Mononuclear cell (primary cell): ENCODE data around the gene DRD1. TPM values are rescaled to one million over a fixed set of nuclear protein-coding genes. Genes with fewer than 3 reads are reported as not detected.

Experiments used
- H3K27me3 ChIP-seq: 2 replicates; pipeline ENCODE4 v1.6.0; 2011; ENCODE audit warnings: low read length, control low read depth; ENCODE audit not compliant: insufficient read depth
- H3K4me1 ChIP-seq: 2 replicates; pipeline ENCODE4 v1.5.1; 2011; ENCODE audit warnings: mild to moderate bottlenecking, low read length, control low read depth; ENCODE audit not compliant: insufficient read depth
- H3K4me3 ChIP-seq: 2 replicates; pipeline ENCODE4 v1.5.1; 2011; ENCODE audit warnings: mild to moderate bottlenecking, low read length, moderate library complexity
- H3K9me3 ChIP-seq: 2 replicates; pipeline ENCODE4 v1.5.1; 2011; ENCODE audit warnings: low read depth, mild to moderate bottlenecking, control low read depth, low read length
- total RNA-seq: library from RNA; depleted of rRNA; stranded (reverse); fragments of >200 nt; gene quantifications from one replicate; pipeline ENCODE4 v1.2.3, GENCODE V29; 2012

DRD1 gene
- not detected for total RNA-seq

GRCh38 chr5:175444060-175444904 is at the start of gene DRD1:
DRD1 (minus strand) TSS chr5:175444182; CDS start chr5:175443099, 1,083 bp downstream.
- Histone ChIP-seq H3K27me3 (peaks cover 58% of the 10 kb centered on the region), H3K9me3 (no peaks in the 10 kb centered on the region), H3K4me3 (no peak within 1 kb of the TSS), H3K4me1 (peaks cover 11% of the 10 kb centered on the region)

DNA sequence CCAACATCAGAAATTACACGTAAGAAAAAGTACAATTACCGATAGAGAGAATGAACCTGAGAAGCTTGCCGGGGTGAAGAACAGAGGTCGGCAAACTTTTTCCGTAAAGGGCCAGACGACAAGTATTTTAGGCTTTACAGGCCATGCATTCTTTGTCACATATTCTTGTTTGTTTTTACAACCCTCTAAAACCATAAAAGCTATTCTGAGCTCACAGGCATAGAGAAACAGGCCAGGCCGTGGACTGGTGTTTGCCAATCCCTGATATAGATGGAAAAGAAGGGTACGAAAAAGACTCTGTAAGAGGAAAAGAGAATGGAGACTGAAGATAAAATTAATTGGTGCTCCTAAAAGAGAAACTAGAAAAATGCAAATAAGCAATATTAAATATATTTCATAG is 49.7 kb upstream of the DRD1 start:
- Histone ChIP-seq H3K4me3 (no peak overlapping the region), H3K4me1 (peaks cover 10% of the 10 kb centered on the region), H3K9me3 (no peaks in the 10 kb centered on the region), H3K27me3 (no peaks in the 10 kb centered on the region)

DNA sequence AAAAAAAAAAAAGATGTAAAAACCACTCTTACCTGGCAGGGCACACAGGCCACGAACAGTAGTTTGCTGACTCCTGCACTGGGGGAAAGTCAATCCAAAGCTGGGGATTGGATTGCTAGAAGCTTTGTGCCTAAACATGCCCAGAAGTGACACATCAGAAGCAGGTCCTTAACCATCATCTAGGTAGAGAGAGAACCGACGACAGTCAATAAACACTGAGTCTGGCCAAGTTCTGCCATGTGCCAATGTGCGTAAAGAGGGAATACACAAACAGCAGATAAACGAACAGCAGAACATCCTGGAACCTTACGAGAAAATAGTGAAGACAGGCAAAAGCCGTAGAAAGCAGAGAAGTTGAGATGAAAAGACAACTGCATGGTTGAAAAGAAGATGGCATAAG is 49.3 kb upstream of the DRD1 start:
- no peak overlapping the region for H3K4me3 ChIP-seq
- H3K9me3 ChIP-seq: no peaks in the 10 kb centered on the region
- H3K4me1 ChIP-seq: peaks cover 10% of the 10 kb centered on the region
- no peaks in the 10 kb centered on the region for H3K27me3 ChIP-seq

DNA sequence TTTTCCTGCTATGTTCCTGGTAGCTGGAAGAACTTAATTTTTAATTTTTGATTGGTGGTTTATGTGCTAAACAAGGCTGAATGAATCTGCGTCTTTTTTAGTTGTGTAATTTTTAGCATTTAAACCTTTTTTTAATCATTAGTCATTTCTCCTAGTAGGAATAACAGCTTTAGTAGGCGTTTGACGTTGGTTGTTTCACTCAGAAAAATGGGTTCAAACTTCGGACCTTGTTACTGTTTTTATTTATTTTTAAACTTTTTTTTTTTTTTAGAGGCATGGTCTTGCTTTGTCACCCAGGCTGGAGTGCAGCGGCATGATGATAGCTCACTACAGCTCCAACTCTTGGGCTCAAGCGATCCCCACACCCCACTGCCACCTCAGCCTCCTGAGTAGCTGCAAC is 47.2 kb upstream of the DRD1 start:
- H3K9me3 ChIP-seq: no peaks in the 10 kb centered on the region
- H3K4me3 ChIP-seq: no peak overlapping the region
- peaks cover 15% of the 10 kb centered on the region for H3K4me1 ChIP-seq
- no peaks in the 10 kb centered on the region for H3K27me3 ChIP-seq

GRCh38 chr5:175489693-175490443 is 45.9 kb upstream of the DRD1 start:
- no peaks in the 10 kb centered on the region for H3K27me3 ChIP-seq
- H3K4me3 ChIP-seq: no peak overlapping the region
- H3K9me3 ChIP-seq: no peaks in the 10 kb centered on the region
- H3K4me1 ChIP-seq: peaks cover 15% of the 10 kb centered on the region

- Histone ChIP-seq H3K4me3 (no peak overlapping the region), H3K9me3 (no peaks in the 10 kb centered on the region), H3K4me1 (peaks cover 30% of the 10 kb centered on the region), H3K27me3 (no peaks in the 10 kb centered on the region)
These were observed 43.7 kb upstream of the DRD1 start for GRCh38 chr5:175487514-175488222.

- Histone ChIP-seq H3K9me3 (no peaks in the 10 kb centered on the region), H3K4me3 (no peak overlapping the region), H3K4me1 (peaks cover 46% of the 10 kb centered on the region), H3K27me3 (no peaks in the 10 kb centered on the region)
These were observed 41.6 kb upstream of the DRD1 start for GRCh38 chr5:175485631-175486030.

GRCh38 chr5:175484829-175485228 is 40.8 kb upstream of the DRD1 start:
- Histone ChIP-seq H3K4me1 (peaks cover 49% of the 10 kb centered on the region), H3K27me3 (no peaks in the 10 kb centered on the region), H3K9me3 (no peaks in the 10 kb centered on the region), H3K4me3 (no peak overlapping the region)

DNA sequence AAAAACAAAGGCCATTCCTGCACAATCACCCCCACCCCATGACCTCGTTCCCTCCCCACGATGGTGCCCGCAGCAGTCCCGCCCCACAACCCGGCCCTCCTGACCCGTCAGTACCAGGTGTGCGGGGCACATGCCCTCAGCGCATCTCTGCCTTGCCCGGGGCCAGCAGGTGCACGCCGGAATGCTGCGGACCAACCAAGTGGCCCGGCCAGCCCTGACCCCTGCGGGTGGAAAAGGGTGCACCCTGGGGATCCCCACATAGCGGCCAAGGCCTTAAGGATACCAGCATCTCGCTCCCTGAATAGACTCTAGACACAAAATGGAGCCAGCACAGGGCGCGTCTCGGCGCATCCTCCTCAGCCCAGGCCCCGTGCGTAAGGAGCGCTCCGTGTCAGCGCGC is 40.3 kb upstream of the DRD1 start:
- Histone ChIP-seq H3K4me3 (no peak overlapping the region), H3K4me1 (peaks cover 49% of the 10 kb centered on the region), H3K9me3 (no peaks in the 10 kb centered on the region), H3K27me3 (no peaks in the 10 kb centered on the region)

DNA sequence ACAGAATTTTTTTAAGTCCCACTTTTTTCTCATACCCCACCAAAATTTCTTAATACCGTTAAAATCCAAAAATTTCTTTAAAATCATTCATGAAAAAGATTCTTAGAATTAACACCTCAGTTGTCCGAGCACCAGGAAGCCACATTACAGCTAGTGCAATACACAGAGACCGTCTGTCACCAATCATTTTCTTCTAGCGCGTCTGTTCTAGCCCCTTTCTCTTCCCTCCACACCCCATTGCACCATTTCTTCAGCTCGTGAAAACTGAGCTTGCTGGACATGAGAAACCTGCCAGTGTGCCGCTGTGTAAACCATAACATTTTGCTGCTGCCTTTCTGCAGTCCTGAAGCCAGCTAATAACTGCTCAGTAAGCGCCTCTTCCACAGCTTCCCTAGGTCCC is 39.4 kb upstream of the DRD1 start:
- H3K4me1 ChIP-seq: peaks cover 54% of the 10 kb centered on the region
- no peak overlapping the region for H3K4me3 ChIP-seq
- no peaks in the 10 kb centered on the region for H3K9me3 ChIP-seq
- H3K27me3 ChIP-seq: no peaks in the 10 kb centered on the region

DNA sequence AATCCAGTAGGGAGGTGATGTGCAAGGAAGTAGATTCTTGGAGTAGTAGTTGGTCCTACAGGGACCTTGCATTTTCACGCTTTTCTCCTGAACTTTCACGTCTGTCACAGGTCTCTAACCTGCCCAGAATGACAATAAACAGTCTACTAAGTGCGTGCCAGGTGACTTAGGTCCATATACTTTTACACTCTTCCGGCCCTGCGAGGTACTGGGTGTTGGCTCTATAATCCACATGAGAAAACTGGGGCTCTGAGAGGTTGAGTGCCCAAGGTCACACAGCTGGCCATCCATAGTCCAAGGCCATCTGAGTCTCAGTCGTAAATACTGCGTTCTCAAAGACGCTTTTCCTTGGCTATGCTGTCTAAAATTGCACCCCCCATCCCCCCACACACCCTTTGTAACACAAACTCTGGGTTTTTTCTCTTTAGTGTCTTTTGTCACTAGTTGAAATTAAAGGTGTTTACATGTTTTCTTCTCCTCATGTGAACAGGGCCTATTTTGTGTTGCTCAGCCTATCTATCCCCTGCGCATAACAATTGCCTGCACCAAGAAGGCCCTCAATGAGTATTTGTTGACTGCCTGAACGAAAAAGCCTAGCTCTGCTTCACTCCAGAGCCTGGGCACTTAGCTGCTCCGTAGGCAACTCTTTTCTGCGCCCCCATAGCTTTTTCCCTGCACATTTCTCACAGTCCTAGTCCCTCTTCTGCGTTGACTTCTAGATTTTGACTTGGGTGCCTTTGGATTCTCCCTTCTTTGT is 35.3 kb upstream of the DRD1 start:
- Histone ChIP-seq H3K27me3 (no peaks in the 10 kb centered on the region), H3K9me3 (no peaks in the 10 kb centered on the region), H3K4me1 (peaks cover 51% of the 10 kb centered on the region), H3K4me3 (peak overlapping the region; percentile 73)

DNA sequence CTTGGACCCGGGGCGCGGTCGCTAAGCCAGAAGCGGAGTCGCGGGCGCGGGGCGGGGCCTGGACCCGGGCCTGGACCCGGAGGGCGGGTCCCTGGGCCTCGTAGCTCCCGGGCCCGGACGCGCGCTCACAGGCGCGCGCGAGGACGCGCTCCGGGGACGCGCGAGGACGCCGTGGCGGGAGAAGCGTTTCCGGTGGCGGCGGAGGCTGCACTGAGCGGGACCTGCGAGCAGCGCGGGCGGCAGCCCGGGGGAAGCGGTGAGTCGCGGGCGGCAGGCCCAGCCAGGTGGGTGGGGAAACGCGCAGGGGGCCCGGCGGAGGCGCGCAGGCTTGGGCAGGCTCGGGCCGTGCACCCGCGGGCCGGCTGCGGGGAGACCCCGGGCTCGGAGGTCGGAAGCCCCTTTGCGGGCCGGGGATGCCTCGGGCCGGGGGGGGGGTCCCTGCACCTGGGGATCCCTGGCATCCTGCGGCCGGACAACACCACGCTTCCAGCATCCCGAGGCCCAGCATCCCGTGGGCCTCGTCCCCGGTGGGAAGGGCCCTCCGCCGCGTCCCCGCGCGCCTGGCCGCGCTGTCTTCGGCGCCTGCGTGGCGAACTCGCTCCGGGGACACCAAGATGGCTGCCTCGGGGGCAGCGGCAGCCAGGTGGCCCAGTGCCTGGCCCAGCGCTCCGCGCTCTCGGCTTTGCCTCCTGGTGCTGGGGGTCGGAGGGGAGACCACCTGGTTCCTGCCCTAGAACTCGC is 34.6 kb upstream of the DRD1 start, which contains the start of gene SFXN1:
Gene SFXN1, plus strand, starts transcription at position 177 of the 741 bp plus-strand sequence. CDS start 13,544 bp downstream, outside the sequence.
- no peaks in the 10 kb centered on the region for H3K27me3 ChIP-seq

GRCh38 chr5:175478008-175478383 is 34.0 kb upstream of the DRD1 start:
- Histone ChIP-seq H3K4me1 (peaks cover 41% of the 10 kb centered on the region), H3K27me3 (no peaks in the 10 kb centered on the region), H3K9me3 (no peaks in the 10 kb centered on the region), H3K4me3 (peak overlapping the region; percentile 73)

More for the DNA sequence above, 34.6 kb upstream of the DRD1 start, which contains the start of gene SFXN1:
- no peaks in the 10 kb centered on the region for H3K9me3 ChIP-seq
- peak within 1 kb of the TSS; percentile 73 for H3K4me3 ChIP-seq
- peaks cover 44% of the 10 kb centered on the region for H3K4me1 ChIP-seq

- H3K4me3 ChIP-seq: no peak overlapping the region
- H3K27me3 ChIP-seq: no peaks in the 10 kb centered on the region
- peaks cover 37% of the 10 kb centered on the region for H3K4me1 ChIP-seq
- H3K9me3 ChIP-seq: no peaks in the 10 kb centered on the region
These were observed 33.5 kb upstream of the DRD1 start for GRCh38 chr5:175477440-175477839.
